SHP77 (cell line): Measurements from ENCODE around the gene ZNF365.
"Not testable (repeated sequence)": the region's sequence is repeated elsewhere in the genome, so short reads cannot be mapped to it uniquely, and the experiment has no call there.

Experiments used
- DNase-seq, 2 experiments: peaks; one replicate each; lab custom pipeline; 2025; lab: John Stamatoyannopoulos, UW

Gene ZNF365

GRCh38 chr10:62373995-62374861 is at the start of gene ZNF365:
Gene ZNF365 (plus strand): TSS chr10:62374369. CDS start chr10:62376194, 1,825 bp downstream.
- no peak for DNase-seq

- DNase-seq, result no peak
These were observed 48.0 kb upstream of the ZNF365 start for GRCh38 chr10:62326176-62326575.

- no peak for DNase-seq
These were observed 46.3 kb upstream of the ZNF365 start for GRCh38 chr10:62327885-62328284.

GRCh38 chr10:62330213-62330612 is 44.0 kb upstream of the ZNF365 start:
- DNase-seq, result no peak

- DNase-seq, result no peak
These were observed 41.8 kb upstream of the ZNF365 start for GRCh38 chr10:62332406-62332805.

GRCh38 chr10:62333135-62333889 is 40.9 kb upstream of the ZNF365 start:
- no peak for DNase-seq

- DNase-seq, result no peak
These were observed 40.0 kb upstream of the ZNF365 start for GRCh38 chr10:62333988-62334682.

- DNase-seq, result no peak
These were observed 38.8 kb upstream of the ZNF365 start for GRCh38 chr10:62335326-62335725.

GRCh38 chr10:62336404-62336803 is 37.8 kb upstream of the ZNF365 start:
- DNase-seq, result no peak

GRCh38 chr10:62341419-62341818 is 32.8 kb upstream of the ZNF365 start:
- no peak for DNase-seq

- no peak for DNase-seq
These were observed 31.2 kb upstream of the ZNF365 start for GRCh38 chr10:62343000-62343399.

- DNase-seq, result no peak
These were observed 26.1 kb upstream of the ZNF365 start for GRCh38 chr10:62348029-62348428.

- no peak for DNase-seq
These were observed 21.7 kb upstream of the ZNF365 start for GRCh38 chr10:62352356-62352970.

GRCh38 chr10:62354916-62355315 is 19.3 kb upstream of the ZNF365 start:
- no peak for DNase-seq

- no peak for DNase-seq
These were observed 17.7 kb upstream of the ZNF365 start for GRCh38 chr10:62356447-62356846.

- DNase-seq, result not testable (repeated sequence)
These were observed 16.0 kb upstream of the ZNF365 start for GRCh38 chr10:62358151-62358550.

- no peak for DNase-seq
These were observed 552 bp upstream of the ZNF365 start for GRCh38 chr10:62373639-62373994.

GRCh38 chr10:62374862-62375710 is 917 bp downstream of the ZNF365 start:
- no peak for DNase-seq

- DNase-seq, result no peak
These were observed 2.2 kb downstream of the ZNF365 start for GRCh38 chr10:62376071-62377025.

GRCh38 chr10:62377026-62377415 is 2.9 kb downstream of the ZNF365 start:
- DNase-seq, result no peak
